Peyer's patch (tissue), 4 donors: ENCODE measurements around the gene CKS2. TPM values are rescaled to one million over a fixed set of nuclear protein-coding genes. Genes with fewer than 3 reads are reported as not detected.
"Not testable (repeated sequence)": the region's sequence is repeated elsewhere in the genome, so short reads cannot be mapped to it uniquely, and the experiment has no call there.

ENCODE experiments used
- DNase-seq, 3 donors: peaks; one replicate each; pipeline ENCODE4 v3.0.0-alpha.2; 2017 to 2019
- H3K27ac ChIP-seq, 4 donors: fragments of 200-600 bp; sonication (generic); one replicate each; pipeline ENCODE4 v1.5.1; 2016 to 2019
- H3K27me3 ChIP-seq, 2 donors: fragments of 200-600 bp; sonication (generic); one replicate each; pipeline ENCODE4 v1.5.1; 2019
- H3K36me3 ChIP-seq, 3 donors: fragments of 200-600 bp; sonication (generic); one replicate each; pipeline ENCODE4 v1.5.1; 2016 to 2019
- H3K4me1 ChIP-seq, 4 donors: fragments of 200-600 bp; sonication (generic); one replicate each; pipeline ENCODE4 v1.5.1; 2016 to 2019
- H3K4me3 ChIP-seq, 4 donors: fragments of 200-600 bp; sonication (generic); 1 replicate in 3 of 4; 2 replicates in 1 of 4; pipeline ENCODE4 v1.5.1; 2016 to 2019; ENCODE audit warnings: mild to moderate bottlenecking in 1 of 4
- H3K9me3 ChIP-seq, 4 donors: fragments of 200-600 bp; sonication (generic); one replicate each; pipeline ENCODE4 v1.5.1; 2016 to 2019; ENCODE audit warnings: mild to moderate bottlenecking in 1 of 4
- POLR2A ChIP-seq, 2 donors: fragments of 450-650 bp; IDR thresholded peaks; one replicate each; pipeline ENCODE4 v1.5.1; 2017; ENCODE audit warnings: antibody characterized with exemption in 2 of 2, mild to moderate bottlenecking in 2 of 2, moderate library complexity in 2 of 2
- total RNA-seq, 4 donors: library from RNA; depleted of rRNA; stranded (reverse); fragments of >200 nt; gene quantifications; one replicate each; pipeline ENCODE4 v1.1.0, GENCODE V29; 2016
- TF ChIP-seq, protein P1 (sequence below), 6 experiments: fragments of 450-650 bp in 4 of 6; fragments of 200-600 bp in 2 of 6; sonication (generic) in 1 of 6; IDR thresholded peaks; one replicate each; pipeline ENCODE4 v1.5.1; 2017 to 2019; ENCODE audit warnings: antibody characterized with exemption in 6 of 6, mild to moderate bottlenecking in 3 of 6, moderate library complexity in 1 of 6

Gene CKS2
- total RNA-seq, 4 donors from 2014 or later: 11.9 to 42.1 (median 17.8) TPM

DNA sequence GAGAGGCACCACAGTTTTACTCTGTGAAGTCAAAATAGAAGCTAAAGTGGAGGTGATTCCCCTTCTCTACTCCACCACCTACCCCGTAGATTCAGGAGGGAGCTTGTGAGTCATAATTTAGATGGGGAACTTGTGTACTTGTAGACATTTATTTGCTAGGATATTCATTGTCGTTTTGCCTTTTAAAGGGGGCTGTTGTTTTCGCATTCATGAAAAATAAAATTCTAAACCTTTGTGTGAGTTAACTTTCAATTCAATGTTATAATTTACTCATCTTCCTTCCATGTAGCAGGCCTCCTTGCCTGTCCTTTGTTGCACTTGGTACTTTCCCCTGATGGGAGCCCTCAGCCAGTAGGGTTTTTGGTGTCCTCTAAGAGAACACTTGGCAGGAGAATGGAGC lies 29.3 kb downstream of the CKS2 start:
- DNase-seq: no peak
- peaks cover 0 to 99% (median 5%) of the 10 kb centered on the region in 3 donors for H3K36me3 ChIP-seq

DNA sequence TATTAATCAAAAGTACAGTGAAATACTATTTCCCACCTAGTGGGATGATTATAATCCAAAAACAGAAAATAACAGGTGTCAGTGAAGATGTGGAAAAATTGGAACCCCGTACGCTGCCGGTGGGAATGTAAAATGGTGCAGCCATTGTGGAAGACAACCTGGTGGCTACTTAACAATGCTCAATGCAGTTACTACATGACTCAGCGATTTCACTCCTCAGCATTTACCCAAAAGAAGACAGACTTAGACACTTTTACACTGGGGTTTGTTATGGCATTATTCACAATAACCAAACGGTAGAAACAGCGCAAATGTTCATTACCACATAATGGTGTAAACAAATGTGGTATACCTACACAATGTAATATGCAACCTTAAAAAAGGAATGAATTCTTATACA lies 31.2 kb downstream of the CKS2 start:
- Histone ChIP-seq H3K9me3 (no peaks in the 10 kb centered on the region), H3K27ac (no peak overlapping the region), H3K27me3 (no peaks in the 10 kb centered on the region), H3K4me3 (no peak overlapping the region), H3K4me1 (no peaks in the 10 kb centered on the region), H3K36me3 (peaks cover 0 to 99% (median 4%) of the 10 kb centered on the region in 3 donors)
- TF ChIP-seq, protein P1, sequence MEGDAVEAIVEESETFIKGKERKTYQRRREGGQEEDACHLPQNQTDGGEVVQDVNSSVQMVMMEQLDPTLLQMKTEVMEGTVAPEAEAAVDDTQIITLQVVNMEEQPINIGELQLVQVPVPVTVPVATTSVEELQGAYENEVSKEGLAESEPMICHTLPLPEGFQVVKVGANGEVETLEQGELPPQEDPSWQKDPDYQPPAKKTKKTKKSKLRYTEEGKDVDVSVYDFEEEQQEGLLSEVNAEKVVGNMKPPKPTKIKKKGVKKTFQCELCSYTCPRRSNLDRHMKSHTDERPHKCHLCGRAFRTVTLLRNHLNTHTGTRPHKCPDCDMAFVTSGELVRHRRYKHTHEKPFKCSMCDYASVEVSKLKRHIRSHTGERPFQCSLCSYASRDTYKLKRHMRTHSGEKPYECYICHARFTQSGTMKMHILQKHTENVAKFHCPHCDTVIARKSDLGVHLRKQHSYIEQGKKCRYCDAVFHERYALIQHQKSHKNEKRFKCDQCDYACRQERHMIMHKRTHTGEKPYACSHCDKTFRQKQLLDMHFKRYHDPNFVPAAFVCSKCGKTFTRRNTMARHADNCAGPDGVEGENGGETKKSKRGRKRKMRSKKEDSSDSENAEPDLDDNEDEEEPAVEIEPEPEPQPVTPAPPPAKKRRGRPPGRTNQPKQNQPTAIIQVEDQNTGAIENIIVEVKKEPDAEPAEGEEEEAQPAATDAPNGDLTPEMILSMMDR (IDR thresholded peaks at IDR 0.05): no peak
- TF ChIP-seq POLR2A (IDR thresholded peaks at IDR 0.05): no peak
- DNase-seq: no peak

More for the DNA sequence above, 29.3 kb downstream of the CKS2 start:
- Histone ChIP-seq H3K27ac (no peak overlapping the region), H3K4me1 (no peaks in the 10 kb centered on the region), H3K4me3 (no peak overlapping the region), H3K9me3 (no peaks in the 10 kb centered on the region), H3K27me3 (no peaks in the 10 kb centered on the region)
- no peak for TF ChIP-seq POLR2A (IDR thresholded peaks at IDR 0.05)
- TF ChIP-seq, protein P1 (IDR thresholded peaks at IDR 0.05): no peak

DNA sequence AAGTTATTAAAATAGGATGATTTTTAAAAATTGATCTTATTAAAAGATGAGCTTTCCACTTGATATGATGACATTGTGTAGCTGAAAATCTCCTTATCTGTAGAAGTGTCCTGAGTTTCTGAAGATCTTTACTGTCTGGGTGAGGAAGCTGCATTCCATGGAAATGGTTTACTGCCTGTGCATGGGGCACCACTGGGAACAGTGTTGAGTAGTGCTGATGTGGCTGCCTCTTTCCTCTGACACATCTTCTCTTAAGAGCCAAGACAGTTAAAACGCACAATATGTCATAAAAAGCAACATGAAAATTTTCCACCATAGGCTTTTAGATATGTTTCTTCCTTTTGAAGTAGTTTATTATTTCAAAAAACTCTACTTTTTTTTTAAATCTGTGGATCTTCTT lies 32.0 kb downstream of the CKS2 start:
- no peaks in the 10 kb centered on the region for H3K9me3 ChIP-seq
- no peak for TF ChIP-seq POLR2A (IDR thresholded peaks at IDR 0.05)
- TF ChIP-seq, protein P1 (IDR thresholded peaks at IDR 0.05): no peak
- peaks cover 0 to 99% (median 0%) of the 10 kb centered on the region in 3 donors for H3K36me3 ChIP-seq
- H3K27ac ChIP-seq: no peak overlapping the region
- H3K4me3 ChIP-seq: no peak overlapping the region
- no peak for DNase-seq
- H3K4me1 ChIP-seq: no peaks in the 10 kb centered on the region
- H3K27me3 ChIP-seq: no peaks in the 10 kb centered on the region

DNA sequence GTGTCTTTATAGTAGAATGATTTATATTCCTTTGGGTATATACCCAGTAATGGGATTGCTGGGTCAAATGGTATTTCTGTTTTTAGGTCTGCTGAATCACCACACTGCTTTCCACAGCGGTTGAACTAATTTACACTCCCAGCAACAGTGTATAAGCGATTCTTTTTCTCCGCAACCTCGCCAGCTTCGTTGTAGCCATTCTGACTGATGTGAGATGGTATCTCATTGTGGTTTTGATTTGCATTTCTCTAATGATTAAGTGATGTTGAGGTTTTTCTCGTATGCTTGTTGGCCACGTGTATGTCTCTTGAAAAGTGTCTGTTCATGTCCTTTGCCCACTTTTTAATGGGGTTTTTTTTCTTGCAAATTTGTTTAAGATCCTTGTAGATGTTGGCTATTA lies 32.8 kb downstream of the CKS2 start:
- DNase-seq, H3K27ac ChIP-seq, H3K4me3 ChIP-seq, H3K4me1 ChIP-seq, H3K27me3 ChIP-seq, H3K9me3 ChIP-seq: not testable (repeated sequence)
- H3K36me3 ChIP-seq: peaks cover 0 to 99% (median 0%) of the 10 kb centered on the region in 3 donors

DNA sequence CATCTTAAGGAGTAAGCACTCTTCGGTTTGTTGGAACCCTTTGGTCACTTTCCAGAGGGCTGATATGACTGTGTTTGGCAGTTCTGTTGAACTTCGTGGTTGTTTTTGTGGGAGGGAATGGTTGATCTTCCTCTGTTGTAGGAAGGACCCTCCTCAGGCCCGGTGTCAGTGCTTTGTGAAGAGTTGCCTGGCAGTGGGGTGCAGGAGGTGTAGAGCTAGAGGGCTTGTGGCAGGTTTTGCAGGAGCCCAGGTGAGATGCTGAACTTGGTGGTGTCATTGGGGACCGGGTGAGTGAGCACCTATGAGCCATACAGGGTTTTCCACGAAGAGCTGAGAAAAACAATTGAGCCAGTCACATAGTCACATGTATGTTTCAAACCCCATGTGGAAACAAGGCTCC lies 34.5 kb downstream of the CKS2 start:
- H3K4me3 ChIP-seq: no peak overlapping the region
- H3K4me1 ChIP-seq: no peaks in the 10 kb centered on the region
- TF ChIP-seq, protein P1 (IDR thresholded peaks at IDR 0.05): no peak
- TF ChIP-seq POLR2A (IDR thresholded peaks at IDR 0.05): no peak
- no peaks in the 10 kb centered on the region for H3K9me3 ChIP-seq
- H3K27me3 ChIP-seq: no peaks in the 10 kb centered on the region
- H3K27ac ChIP-seq: no peak overlapping the region
- no peak for DNase-seq
- H3K36me3 ChIP-seq: peaks cover 0 to 99% (median 0%) of the 10 kb centered on the region in 3 donors

DNA sequence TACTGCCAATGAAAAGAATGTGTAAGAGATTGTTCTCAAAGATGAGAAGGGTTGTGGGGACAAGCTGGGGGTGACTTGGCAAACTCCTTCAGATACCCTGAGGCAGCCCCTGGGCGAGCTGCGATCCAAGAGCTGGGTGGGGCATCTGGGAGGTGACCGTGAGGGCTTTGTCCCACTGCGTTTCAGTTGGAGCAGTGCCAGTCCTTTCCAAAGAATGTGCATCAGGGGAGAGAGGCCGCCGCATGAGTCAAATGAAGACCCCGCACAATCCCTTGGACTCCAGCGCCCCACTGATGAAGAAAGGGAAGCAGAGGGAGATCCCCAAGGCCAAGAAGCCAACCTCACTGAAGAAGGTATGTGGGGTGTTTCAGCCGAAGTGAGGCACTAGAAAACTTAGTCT lies 35.7 kb downstream of the CKS2 start:
- no peaks in the 10 kb centered on the region for H3K27me3 ChIP-seq
- no peak for DNase-seq

More for the DNA sequence above, 35.7 kb downstream of the CKS2 start:
- Histone ChIP-seq H3K36me3 (peaks cover 0 to 99% (median 0%) of the 10 kb centered on the region in 3 donors), H3K4me1 (no peaks in the 10 kb centered on the region), H3K9me3 (no peaks in the 10 kb centered on the region), H3K4me3 (no peak overlapping the region), H3K27ac (no peak overlapping the region)
- TF ChIP-seq, protein P1 (IDR thresholded peaks at IDR 0.05): no peak
- TF ChIP-seq POLR2A (IDR thresholded peaks at IDR 0.05): no peak
